ENCODE results near the gene RNF180. TPM values are rescaled to one million over a fixed set of nuclear protein-coding genes. Genes with fewer than 3 reads are reported as not detected.

RNF180 gene
- polyA plus RNA-seq, 1 experiment: 1.0 TPM

DNA sequence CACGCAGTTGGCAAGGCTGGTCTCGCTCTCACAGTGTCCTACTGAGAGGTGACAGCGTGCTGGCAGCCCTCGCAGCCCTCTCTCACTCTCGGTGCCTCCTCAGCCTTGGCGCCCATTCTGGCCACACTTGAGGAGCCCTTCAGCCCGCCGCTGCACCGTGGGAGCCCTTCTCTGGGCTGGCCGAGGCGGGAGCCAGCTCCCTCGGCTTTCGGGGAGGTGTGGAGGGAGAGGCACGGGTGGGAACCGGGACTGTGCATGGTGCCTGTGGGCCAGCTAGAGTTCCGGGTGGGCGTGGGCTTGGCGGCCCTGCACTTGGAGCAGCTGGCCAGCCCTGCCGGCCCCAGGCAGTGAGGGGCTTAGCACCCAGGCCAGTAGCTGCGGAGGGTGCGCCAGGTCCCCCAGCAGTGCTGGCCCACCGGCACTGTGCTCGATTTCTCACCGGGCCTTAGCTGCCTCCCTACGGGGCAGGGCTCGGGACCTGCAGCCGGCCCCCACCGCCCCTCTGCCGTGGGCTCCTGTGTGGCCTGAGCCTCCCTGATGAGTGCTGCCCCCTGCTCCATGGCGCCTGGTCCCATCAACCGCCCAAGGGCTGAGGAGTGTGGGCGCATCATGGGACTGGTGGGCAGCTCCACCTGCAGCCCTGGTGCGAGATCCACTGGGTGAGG lies 15.7 kb upstream of the RNF180 start:
- TF ChIP-seq, protein P1, sequence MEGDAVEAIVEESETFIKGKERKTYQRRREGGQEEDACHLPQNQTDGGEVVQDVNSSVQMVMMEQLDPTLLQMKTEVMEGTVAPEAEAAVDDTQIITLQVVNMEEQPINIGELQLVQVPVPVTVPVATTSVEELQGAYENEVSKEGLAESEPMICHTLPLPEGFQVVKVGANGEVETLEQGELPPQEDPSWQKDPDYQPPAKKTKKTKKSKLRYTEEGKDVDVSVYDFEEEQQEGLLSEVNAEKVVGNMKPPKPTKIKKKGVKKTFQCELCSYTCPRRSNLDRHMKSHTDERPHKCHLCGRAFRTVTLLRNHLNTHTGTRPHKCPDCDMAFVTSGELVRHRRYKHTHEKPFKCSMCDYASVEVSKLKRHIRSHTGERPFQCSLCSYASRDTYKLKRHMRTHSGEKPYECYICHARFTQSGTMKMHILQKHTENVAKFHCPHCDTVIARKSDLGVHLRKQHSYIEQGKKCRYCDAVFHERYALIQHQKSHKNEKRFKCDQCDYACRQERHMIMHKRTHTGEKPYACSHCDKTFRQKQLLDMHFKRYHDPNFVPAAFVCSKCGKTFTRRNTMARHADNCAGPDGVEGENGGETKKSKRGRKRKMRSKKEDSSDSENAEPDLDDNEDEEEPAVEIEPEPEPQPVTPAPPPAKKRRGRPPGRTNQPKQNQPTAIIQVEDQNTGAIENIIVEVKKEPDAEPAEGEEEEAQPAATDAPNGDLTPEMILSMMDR (IDR thresholded peaks at IDR 0.05; ENCODE audit: insufficient read depth, low read depth, low read length): no peak
- Histone ChIP-seq H3K27me3 (ENCODE audit: control insufficient read depth, insufficient read depth, low read length) (no peaks in the 10 kb centered on the region; the same call in 1 of the 2 replicates), H3K4me3 (ENCODE audit: low read depth, low read length) (no peak overlapping the region), H3K36me3 (ENCODE audit: control insufficient read depth, insufficient read depth, low read length) (no peaks in the 10 kb centered on the region)
- ChIA-PET CTCF (interaction anchor here (0.9 to 5.4 kb wide), 4 partner anchors 8 to 461 kb away, joined by 3 to 58 read pairs (median 3); no protein-coding TSS in a partner anchor), POLR2A (no interaction called here)
- DNase-seq (ENCODE audit: low read depth): no peak

DNA sequence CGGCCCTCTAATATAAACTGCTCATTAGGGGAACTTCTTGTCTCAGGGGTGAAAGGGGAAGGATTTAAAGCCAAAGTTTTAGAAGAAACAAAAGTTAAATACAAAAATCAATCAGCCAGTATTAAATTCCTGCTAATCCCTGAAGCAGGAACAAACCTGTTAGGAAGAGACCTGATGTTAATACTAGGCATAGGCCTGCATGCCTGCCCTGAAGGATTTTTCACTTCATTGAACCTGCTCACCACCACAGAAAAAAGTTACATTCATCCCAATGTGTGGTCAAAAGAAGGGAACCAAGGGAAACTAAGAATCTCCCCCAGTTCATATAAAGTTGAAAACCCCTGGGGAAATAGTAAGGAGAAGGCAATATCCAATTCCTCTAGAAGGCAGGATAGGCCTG lies 9.4 kb upstream of the RNF180 start:
- CTCF ChIA-PET: interaction anchor here (1.6 kb wide), 1 partner anchor 8 kb away, joined by 7 read pairs; no protein-coding TSS in a partner anchor
- Histone ChIP-seq H3K4me3 (ENCODE audit: low read depth, low read length) (no peak overlapping the region), H3K36me3 (ENCODE audit: control insufficient read depth, insufficient read depth, low read length) (no peaks in the 10 kb centered on the region), H3K27me3 (ENCODE audit: control insufficient read depth, insufficient read depth, low read length) (no peaks in the 10 kb centered on the region)
- POLR2A ChIA-PET: no interaction called here
- no peak for DNase-seq (ENCODE audit: low read depth)
- TF ChIP-seq, protein P1 (IDR thresholded peaks at IDR 0.05; ENCODE audit: insufficient read depth, low read depth, low read length): no peak

DNA sequence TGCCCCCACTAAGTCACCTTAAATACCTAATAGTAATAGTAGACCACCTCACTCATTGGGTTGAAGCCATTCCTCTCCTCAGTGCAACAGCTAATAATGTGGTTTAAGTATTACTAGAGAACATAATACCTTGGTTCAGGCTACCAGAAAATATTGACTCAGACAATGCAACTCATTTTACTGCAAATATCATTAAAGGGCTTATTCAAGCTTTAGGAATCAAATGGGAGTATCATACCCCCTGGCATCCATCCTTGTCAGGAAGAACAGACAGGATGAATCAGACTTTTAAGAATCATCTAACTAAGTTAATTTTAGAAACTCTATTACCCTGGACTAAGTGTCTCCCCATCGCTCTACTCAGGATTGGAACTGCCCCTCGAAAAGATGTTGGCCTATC lies 6.8 kb upstream of the RNF180 start:
- Histone ChIP-seq H3K27me3 (ENCODE audit: control insufficient read depth, insufficient read depth, low read length) (no peaks in the 10 kb centered on the region), H3K36me3 (ENCODE audit: control insufficient read depth, insufficient read depth, low read length) (no peaks in the 10 kb centered on the region), H3K4me3 (ENCODE audit: low read depth, low read length) (no peak overlapping the region)
- CTCF ChIA-PET: interaction anchor here (1.2 to 3.3 kb wide), 2 partner anchors 11 to 49 kb away, joined by 4 to 14 read pairs; no protein-coding TSS in a partner anchor
- no peak for DNase-seq (ENCODE audit: low read depth)
- POLR2A ChIA-PET: no interaction called here
- TF ChIP-seq, protein P1 (IDR thresholded peaks at IDR 0.05; ENCODE audit: insufficient read depth, low read depth, low read length): no peak

DNA sequence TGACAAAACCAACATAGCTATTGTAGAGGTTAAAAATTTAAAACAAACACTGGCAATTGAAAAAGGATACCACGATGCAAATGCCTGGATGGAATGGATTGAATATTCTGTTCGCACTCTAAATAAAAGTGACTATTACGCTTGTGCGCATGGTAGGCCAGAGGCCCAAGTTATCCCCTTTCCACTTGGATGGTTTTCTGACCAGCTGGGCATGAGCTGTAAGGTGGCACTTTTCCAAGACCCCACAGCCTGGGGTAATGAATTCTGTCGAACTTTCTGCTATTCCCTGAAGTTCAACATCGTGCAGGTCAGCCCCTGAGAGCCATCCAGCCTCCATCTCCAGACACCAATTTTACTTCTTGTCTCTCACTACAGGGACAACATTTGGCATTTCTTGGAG lies 5.4 kb upstream of the RNF180 start:
- Histone ChIP-seq H3K4me3 (ENCODE audit: low read depth, low read length) (no peak overlapping the region), H3K36me3 (ENCODE audit: control insufficient read depth, insufficient read depth, low read length) (no peaks in the 10 kb centered on the region), H3K27me3 (ENCODE audit: control insufficient read depth, insufficient read depth, low read length) (peaks cover under 1% of the 10 kb centered on the region; the same call in 1 of the 2 replicates)
- TF ChIP-seq, protein P1 (IDR thresholded peaks at IDR 0.05; ENCODE audit: insufficient read depth, low read depth, low read length): no peak
- DNase-seq (ENCODE audit: low read depth): no peak
- POLR2A ChIA-PET: no interaction called here
- CTCF ChIA-PET: interaction anchor here (3.3 kb wide), 1 partner anchor 12 kb away, joined by 14 read pairs; no protein-coding TSS in a partner anchor

DNA sequence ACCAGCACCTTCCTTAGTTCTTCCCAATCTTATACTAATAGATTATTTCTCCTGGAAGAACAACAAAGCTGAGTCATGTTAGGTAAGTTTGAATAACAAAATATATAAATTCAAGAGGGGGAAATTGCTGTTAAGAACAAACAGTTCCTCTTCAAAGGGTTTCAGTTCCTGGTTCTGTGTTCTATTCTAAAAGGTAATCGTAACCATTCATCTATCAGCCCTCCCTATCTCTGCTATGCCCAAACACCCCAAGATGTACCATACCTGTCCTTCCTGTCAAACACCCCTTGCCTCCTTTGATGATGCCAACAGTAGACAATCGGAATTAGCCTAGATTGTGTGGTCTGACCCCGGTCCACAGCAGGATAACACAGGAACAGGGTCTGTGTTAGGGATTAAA lies 4.2 kb upstream of the RNF180 start:
- Histone ChIP-seq H3K27me3 (ENCODE audit: control insufficient read depth, insufficient read depth, low read length) (peaks cover 3% of the 10 kb centered on the region), H3K36me3 (ENCODE audit: control insufficient read depth, insufficient read depth, low read length) (no peaks in the 10 kb centered on the region), H3K4me3 (ENCODE audit: low read depth, low read length) (no peak overlapping the region)
- TF ChIP-seq, protein P1 (IDR thresholded peaks at IDR 0.05; ENCODE audit: insufficient read depth, low read depth, low read length): no peak
- no peak for DNase-seq (ENCODE audit: low read depth)
- ChIA-PET CTCF (no interaction called here), POLR2A (no interaction called here)
